A673 (cell line): ENCODE measurements around the gene NLRX1. TPM values are rescaled to one million over a fixed set of nuclear protein-coding genes. Genes with fewer than 3 reads are reported as not detected.
"Not testable (repeated sequence)": the region's sequence is repeated elsewhere in the genome, so short reads cannot be mapped to it uniquely, and the experiment has no call there.

ENCODE experiments used
- BruUV-seq: library from RNA; stranded (reverse); fragments of 400-500 nt; replicated peaks from 2 replicates; lab custom pipeline; 2021; lab: Mats Ljungman, UMichigan
- CTCF ChIA-PET: fragments of 300-600 bp; sonication (Branson Sonifier 250); formaldehyde crosslinking; loops from one replicate; lab custom pipeline; 2022; ENCODE audit warnings: antibody characterized with exemption; lab: Charles Lee
- POLR2A ChIA-PET: fragments of 300-600 bp; sonication (Branson Sonifier 250); formaldehyde crosslinking; loops from one replicate; lab custom pipeline; 2022; ENCODE audit warnings: antibody characterized with exemption; ENCODE audit not compliant: low non-redundant PET; lab: Charles Lee
- DNase-seq: peaks from one replicate; pipeline ENCODE4 v3.0.0-alpha.2; 2015; ENCODE audit warnings: low spot score
- H3K27ac ChIP-seq: fragments of 200-600 bp; sonication (generic); 2 replicates; pipeline ENCODE4 v1.5.1; 2016; ENCODE audit warnings: mixed run types, low read depth, mild to moderate bottlenecking, mixed read lengths, antibody characterized with exemption, low read length; ENCODE audit not compliant: poor library complexity, severe bottlenecking
- H3K27me3 ChIP-seq: fragments of 200-600 bp; sonication (generic); replicated peaks from 2 replicates; pipeline ENCODE4 v1.6.1; 2017; ENCODE audit warnings: mixed run types, low read depth, mild to moderate bottlenecking, mixed read lengths, antibody characterized with exemption, low read length; ENCODE audit not compliant: insufficient read depth, poor library complexity
- H3K36me3 ChIP-seq: fragments of 200-600 bp; sonication (generic); 2 replicates; pipeline ENCODE4 v1.6.1; 2016; ENCODE audit warnings: mixed run types, mild to moderate bottlenecking, mixed read lengths, antibody characterized with exemption, low read length; ENCODE audit not compliant: insufficient read depth, poor library complexity, severe bottlenecking
- H3K4me1 ChIP-seq: fragments of 200-600 bp; sonication (generic); 2 replicates; pipeline ENCODE4 v1.6.1; 2017; ENCODE audit warnings: mixed run types, mild to moderate bottlenecking, mixed read lengths, antibody characterized with exemption, low read length; ENCODE audit not compliant: insufficient read depth, poor library complexity, severe bottlenecking
- H3K4me3 ChIP-seq: fragments of 200-600 bp; sonication (generic); 2 replicates; pipeline ENCODE4 v1.5.1; 2016; ENCODE audit warnings: low read depth, mixed run types, mild to moderate bottlenecking, mixed read lengths, low read length; ENCODE audit not compliant: poor library complexity, severe bottlenecking
- H3K9me3 ChIP-seq: fragments of 200-600 bp; sonication (generic); 2 replicates; pipeline ENCODE4 v1.6.1; 2016; ENCODE audit warnings: mixed run types, low read depth, mild to moderate bottlenecking, mixed read lengths, antibody characterized with exemption, low read length; ENCODE audit not compliant: poor library complexity, severe bottlenecking
- EZH2 ChIP-seq: fragments of 200-600 bp; sonication (generic); IDR thresholded peaks from 2 replicates; pipeline ENCODE4 v1.6.1; 2017; ENCODE audit warnings: borderline replicate concordance, low read depth, mild to moderate bottlenecking, mixed read lengths, antibody characterized with exemption, low read length; ENCODE audit not compliant: poor library complexity, severe bottlenecking
- intact Hi-C: fragments of 100-400 bp; cut with micrococcal nuclease; formaldehyde crosslinking; loops from one replicate; pipeline ENCODE4 v1.10.0; 2022; ENCODE audit not compliant: unreplicated experiment
- total RNA-seq: library from RNA; stranded (reverse); gene quantifications from 2 replicates; pipeline ENCODE4 v1.2.3, GENCODE V29; 2021
- TF ChIP-seq, protein P1 (sequence below): fragments of 300-800, 200-600 bp; sonication (generic); conservative IDR thresholded peaks from 2 replicates; pipeline ENCODE4 v1.5.1; 2017; ENCODE audit warnings: low read depth, mild to moderate bottlenecking, antibody characterized with exemption, low read length, moderate library complexity, mixed read lengths

Gene NLRX1
- total RNA-seq, 1 experiment from 2014 or later, result 1.4 TPM

DNA sequence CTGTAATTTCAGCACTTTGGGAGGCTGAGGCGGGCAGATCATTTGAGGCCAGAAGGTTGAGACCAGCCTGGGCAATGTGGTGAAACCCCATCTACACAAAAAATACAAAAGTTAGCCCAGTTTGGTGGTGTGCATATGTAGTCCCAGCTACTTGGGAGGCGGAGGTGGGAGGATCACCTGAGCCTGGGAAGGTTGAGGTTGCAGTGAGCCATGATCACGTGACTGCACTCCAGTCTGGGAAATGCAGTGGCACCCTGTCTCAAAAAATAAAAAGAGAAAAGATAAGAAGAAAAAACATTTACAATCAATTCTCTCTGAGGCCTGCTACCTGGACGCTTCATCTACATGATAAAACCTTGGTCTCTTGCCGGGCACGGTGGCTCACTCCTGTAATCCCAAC, 30.4 kb downstream of the NLRX1 start:
- POLR2A ChIA-PET, result no interaction called here

GRCh38 chr11:119201236-119201635, 32.7 kb downstream of the NLRX1 start:
- POLR2A ChIA-PET, result not testable (repeated sequence)

More for the DNA sequence above, 30.4 kb downstream of the NLRX1 start:
- Histone ChIP-seq H3K36me3 (no peaks in the 10 kb centered on the region), H3K4me1 (no peaks in the 10 kb centered on the region), H3K9me3 (no peaks in the 10 kb centered on the region), H3K27ac (no peak overlapping the region), H3K27me3 (no peaks in the 10 kb centered on the region), H3K4me3 (no peak overlapping the region)
- TF ChIP-seq EZH2, result no peak
- CTCF ChIA-PET, result no interaction called here
- intact Hi-C loops, result no loop called here
- no TSS peak for BruUV-seq
- DNase-seq, result no peak

DNA sequence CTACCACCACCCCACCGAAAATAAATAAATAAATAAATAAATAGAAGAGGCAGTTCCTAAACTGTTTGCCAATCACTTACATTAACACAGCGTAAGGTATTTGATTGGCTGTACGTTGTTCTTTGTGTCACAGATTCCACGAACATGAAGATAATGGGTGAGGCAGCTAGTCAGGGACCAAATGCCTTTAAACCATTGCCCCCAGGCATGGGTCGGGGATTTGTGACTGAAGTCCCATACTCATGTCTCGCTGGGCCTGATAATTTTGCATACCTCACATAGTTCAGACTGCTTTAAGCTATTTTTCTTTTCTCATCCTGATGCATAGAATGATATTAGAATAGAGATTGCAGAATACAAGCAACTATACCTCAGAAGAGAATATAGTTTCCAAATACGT, 34.0 kb downstream of the NLRX1 start:
- POLR2A ChIA-PET, result no interaction called here
- CTCF ChIA-PET, result no interaction called here
- Histone ChIP-seq H3K27me3 (no peaks in the 10 kb centered on the region), H3K36me3 (no peaks in the 10 kb centered on the region), H3K4me3 (no peak overlapping the region), H3K4me1 (peaks cover 8% of the 10 kb centered on the region), H3K9me3 (no peaks in the 10 kb centered on the region), H3K27ac (no peak overlapping the region)
- intact Hi-C loops, result no loop called here
- BruUV-seq, result no TSS peak
- TF ChIP-seq, protein P1, sequence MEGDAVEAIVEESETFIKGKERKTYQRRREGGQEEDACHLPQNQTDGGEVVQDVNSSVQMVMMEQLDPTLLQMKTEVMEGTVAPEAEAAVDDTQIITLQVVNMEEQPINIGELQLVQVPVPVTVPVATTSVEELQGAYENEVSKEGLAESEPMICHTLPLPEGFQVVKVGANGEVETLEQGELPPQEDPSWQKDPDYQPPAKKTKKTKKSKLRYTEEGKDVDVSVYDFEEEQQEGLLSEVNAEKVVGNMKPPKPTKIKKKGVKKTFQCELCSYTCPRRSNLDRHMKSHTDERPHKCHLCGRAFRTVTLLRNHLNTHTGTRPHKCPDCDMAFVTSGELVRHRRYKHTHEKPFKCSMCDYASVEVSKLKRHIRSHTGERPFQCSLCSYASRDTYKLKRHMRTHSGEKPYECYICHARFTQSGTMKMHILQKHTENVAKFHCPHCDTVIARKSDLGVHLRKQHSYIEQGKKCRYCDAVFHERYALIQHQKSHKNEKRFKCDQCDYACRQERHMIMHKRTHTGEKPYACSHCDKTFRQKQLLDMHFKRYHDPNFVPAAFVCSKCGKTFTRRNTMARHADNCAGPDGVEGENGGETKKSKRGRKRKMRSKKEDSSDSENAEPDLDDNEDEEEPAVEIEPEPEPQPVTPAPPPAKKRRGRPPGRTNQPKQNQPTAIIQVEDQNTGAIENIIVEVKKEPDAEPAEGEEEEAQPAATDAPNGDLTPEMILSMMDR, result no peak
- no peak for TF ChIP-seq EZH2
- DNase-seq, result no peak

More at GRCh38 chr11:119201236-119201635, 32.7 kb downstream of the NLRX1 start:
- CTCF ChIA-PET, H3K4me3 ChIP-seq, H3K9me3 ChIP-seq, intact Hi-C loops, BruUV-seq, DNase-seq, H3K27ac ChIP-seq, H3K36me3 ChIP-seq, H3K27me3 ChIP-seq, H3K4me1 ChIP-seq: not testable (repeated sequence)

DNA sequence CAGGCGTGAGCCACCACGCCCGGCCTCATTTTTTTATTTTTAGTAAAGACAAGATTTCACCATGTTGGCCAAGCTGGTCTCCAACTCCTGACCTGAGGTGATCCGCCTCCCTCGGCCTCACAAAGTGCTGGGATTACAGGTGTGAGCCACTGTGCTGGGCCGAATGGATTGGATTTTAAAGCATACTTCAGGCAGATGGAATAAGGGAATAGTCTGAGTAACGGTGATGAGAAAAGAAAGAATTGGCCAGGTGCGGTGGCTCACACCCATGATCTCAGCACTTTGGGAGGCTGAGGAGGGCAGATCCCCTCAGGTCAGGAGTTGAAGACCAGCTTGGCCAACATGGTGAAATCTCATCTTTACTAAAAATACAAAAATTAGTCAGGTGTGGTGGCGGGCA, 35.5 kb downstream of the NLRX1 start:
- ChIA-PET CTCF (no interaction called here), POLR2A (no interaction called here)
- Histone ChIP-seq H3K36me3 (no peaks in the 10 kb centered on the region), H3K4me1 (peaks cover 8% of the 10 kb centered on the region), H3K27me3 (no peaks in the 10 kb centered on the region), H3K4me3 (no peak overlapping the region), H3K27ac (no peak overlapping the region), H3K9me3 (no peaks in the 10 kb centered on the region)
- DNase-seq, result no peak
- intact Hi-C loops, result no loop called here
- BruUV-seq, result no TSS peak
- no peak for TF ChIP-seq EZH2
- TF ChIP-seq, protein P1, result no peak
